ENCODE data around the gene CNFN. TPM values are rescaled to one million over a fixed set of nuclear protein-coding genes. Genes with fewer than 3 reads are reported as not detected.

CNFN gene
- total RNA-seq, 1 donor from 2014 or later, result 3.6 TPM

GRCh38 chr19:42428676-42429075, 38.6 kb upstream of the CNFN start:
- Mint-ChIP-seq H3K27ac (ENCODE audit: unreplicated experiment) (no peak overlapping the region), H3K9me3 (no peaks in the 10 kb centered on the region), H3K4me1 (peaks cover 14% of the 10 kb centered on the region), H3K27me3 (ENCODE audit: low read depth) (no peaks in the 10 kb centered on the region), H3K36me3 (ENCODE audit: low read depth) (no peaks in the 10 kb centered on the region), H3K4me3 (no peak overlapping the region)
- TF ChIP-seq CTCF (conservative IDR thresholded peaks at IDR 0.05), result no peak
- DNase-seq (ENCODE audit: low read depth, low spot score), result no peak

GRCh38 chr19:42427313-42427712, 37.2 kb upstream of the CNFN start, which contains the start of gene LIPE:
LIPE (minus strand) TSS chr19:42427388; CDS start chr19:42427149, 239 bp downstream.
- no peak within 1 kb of the TSS for H3K27ac Mint-ChIP-seq (ENCODE audit: unreplicated experiment)
- H3K36me3 Mint-ChIP-seq (ENCODE audit: low read depth), result no peaks in the 10 kb centered on the region
- H3K9me3 Mint-ChIP-seq, result no peaks in the 10 kb centered on the region
- no peak for TF ChIP-seq CTCF (conservative IDR thresholded peaks at IDR 0.05)
- H3K27me3 Mint-ChIP-seq (ENCODE audit: low read depth), result no peaks in the 10 kb centered on the region
- peaks cover 17% of the 10 kb centered on the region for H3K4me1 Mint-ChIP-seq
- DNase-seq (ENCODE audit: low read depth, low spot score), result no peak
- H3K4me3 Mint-ChIP-seq, result peak within 1 kb of the TSS; percentile 27

GRCh38 chr19:42426643-42427042, 36.5 kb upstream of the CNFN start:
- Mint-ChIP-seq H3K4me3 (peak overlapping the region; percentile 27), H3K4me1 (peaks cover 23% of the 10 kb centered on the region), H3K36me3 (ENCODE audit: low read depth) (no peaks in the 10 kb centered on the region), H3K27me3 (ENCODE audit: low read depth) (no peaks in the 10 kb centered on the region), H3K27ac (ENCODE audit: unreplicated experiment) (no peak overlapping the region), H3K9me3 (no peaks in the 10 kb centered on the region)
- no peak for DNase-seq (ENCODE audit: low read depth, low spot score)
- no peak for TF ChIP-seq CTCF (conservative IDR thresholded peaks at IDR 0.05)

- no peak for DNase-seq (ENCODE audit: low read depth, low spot score)
- no peaks in the 10 kb centered on the region for H3K9me3 Mint-ChIP-seq
- TF ChIP-seq CTCF (conservative IDR thresholded peaks at IDR 0.05), result peak; percentile 43
- no peaks in the 10 kb centered on the region for H3K36me3 Mint-ChIP-seq (ENCODE audit: low read depth)
- peaks cover 38% of the 10 kb centered on the region for H3K4me1 Mint-ChIP-seq
- peak overlapping the region; percentile 98 for H3K4me3 Mint-ChIP-seq
- H3K27me3 Mint-ChIP-seq (ENCODE audit: low read depth), result no peaks in the 10 kb centered on the region
- no peak overlapping the region for H3K27ac Mint-ChIP-seq (ENCODE audit: unreplicated experiment)
These were observed 34.6 kb upstream of the CNFN start for GRCh38 chr19:42424712-42425131.

- Mint-ChIP-seq H3K36me3 (ENCODE audit: low read depth) (no peaks in the 10 kb centered on the region), H3K4me3 (peak overlapping the region; percentile 98), H3K9me3 (no peaks in the 10 kb centered on the region), H3K4me1 (peaks cover 38% of the 10 kb centered on the region), H3K27ac (ENCODE audit: unreplicated experiment) (no peak overlapping the region), H3K27me3 (ENCODE audit: low read depth) (no peaks in the 10 kb centered on the region)
- TF ChIP-seq CTCF (conservative IDR thresholded peaks at IDR 0.05), result no peak
- DNase-seq (ENCODE audit: low read depth, low spot score), result no peak
These were observed 34.2 kb upstream of the CNFN start for GRCh38 chr19:42424345-42424707.
